ENCODE data around the gene MAP1LC3A.

- TF ChIP-seq CTCF (conservative IDR thresholded peaks at IDR 0.05 in 1 of 2, IDR thresholded peaks at IDR 0.05 in 1 of 2; ENCODE audit: extremely low read depth in 1 of 2, insufficient read depth in 1 of 2, low read depth in 1 of 2, low read length in 2 of 2) (peak; percentile 45 to 57), EZH2 (IDR thresholded peaks at IDR 0.05; ENCODE audit: borderline replicate concordance, low read length) (no peak)
Observed at GRCh38 chr20:34522969-34523871, 35.3 kb upstream of the MAP1LC3A start.

Measured in mammary epithelial cell (primary cell).